ENCODE measurements around the gene MTPN. TPM values are rescaled to one million over a fixed set of nuclear protein-coding genes. Genes with fewer than 3 reads are reported as not detected.

The MTPN gene
- total RNA-seq, 1 experiment from 2014 or later: 166 TPM

- H3K4me3 ChIP-seq (ENCODE audit: low read depth, low read length, poor library complexity, severe bottlenecking): no peak overlapping the region
- H3K9me3 ChIP-seq (ENCODE audit: low read depth, low read length, poor library complexity, severe bottlenecking): no peaks in the 10 kb centered on the region
- H3K27me3 ChIP-seq (replicated peaks; ENCODE audit: insufficient read depth, low read depth, low read length, poor library complexity): no peaks in the 10 kb centered on the region
- intact Hi-C loops (cut with micrococcal nuclease; ENCODE audit: unreplicated experiment): no loop called here
- POLR2A ChIA-PET (ENCODE audit: low non-redundant PET): no interaction called here
- no TSS peak for BruUV-seq (replicated peaks)
- no peak for TF ChIP-seq EZH2 (IDR thresholded peaks at IDR 0.05; ENCODE audit: borderline replicate concordance, low read depth, low read length, poor library complexity, severe bottlenecking)
- TF ChIP-seq CTCF (conservative IDR thresholded peaks at IDR 0.05; ENCODE audit: low read depth, low read length): no peak
- DNase-seq (ENCODE audit: low spot score): no peak
- H3K27ac ChIP-seq (ENCODE audit: low read depth, low read length, poor library complexity, severe bottlenecking): no peak overlapping the region
- no peaks in the 10 kb centered on the region for H3K4me1 ChIP-seq (ENCODE audit: insufficient read depth, low read length, poor library complexity, severe bottlenecking)
- H3K36me3 ChIP-seq (ENCODE audit: insufficient read depth, low read length, poor library complexity, severe bottlenecking): no peaks in the 10 kb centered on the region
- CTCF ChIA-PET: no interaction called here
These were observed 71.3 kb downstream of the MTPN start for GRCh38 chr7:135905858-135906257.

GRCh38 chr7:135905355-135905754 is 71.8 kb downstream of the MTPN start:
- no peaks in the 10 kb centered on the region for H3K9me3 ChIP-seq (ENCODE audit: low read depth, low read length, poor library complexity, severe bottlenecking)
- intact Hi-C loops (cut with micrococcal nuclease; ENCODE audit: unreplicated experiment): no loop called here
- H3K4me1 ChIP-seq (ENCODE audit: insufficient read depth, low read length, poor library complexity, severe bottlenecking): no peaks in the 10 kb centered on the region
- CTCF ChIA-PET: no interaction called here
- no peak overlapping the region for H3K4me3 ChIP-seq (ENCODE audit: low read depth, low read length, poor library complexity, severe bottlenecking)
- no peak for TF ChIP-seq CTCF (conservative IDR thresholded peaks at IDR 0.05; ENCODE audit: low read depth, low read length)
- TF ChIP-seq EZH2 (IDR thresholded peaks at IDR 0.05; ENCODE audit: borderline replicate concordance, low read depth, low read length, poor library complexity, severe bottlenecking): no peak
- H3K27me3 ChIP-seq (replicated peaks; ENCODE audit: insufficient read depth, low read depth, low read length, poor library complexity): no peaks in the 10 kb centered on the region
- BruUV-seq (replicated peaks): no TSS peak
- POLR2A ChIA-PET (ENCODE audit: low non-redundant PET): no interaction called here
- DNase-seq (ENCODE audit: low spot score): no peak
- H3K27ac ChIP-seq (ENCODE audit: low read depth, low read length, poor library complexity, severe bottlenecking): no peak overlapping the region
- H3K36me3 ChIP-seq (ENCODE audit: insufficient read depth, low read length, poor library complexity, severe bottlenecking): no peaks in the 10 kb centered on the region

- H3K36me3 ChIP-seq (ENCODE audit: insufficient read depth, low read length, poor library complexity, severe bottlenecking): no peaks in the 10 kb centered on the region
- intact Hi-C loops (cut with micrococcal nuclease; ENCODE audit: unreplicated experiment): no loop called here
These were observed 72.9 kb downstream of the MTPN start for GRCh38 chr7:135904282-135904681.

More at GRCh38 chr7:135904282-135904681, 72.9 kb downstream of the MTPN start:
- H3K4me1 ChIP-seq (ENCODE audit: insufficient read depth, low read length, poor library complexity, severe bottlenecking): no peaks in the 10 kb centered on the region
- no peak for DNase-seq (ENCODE audit: low spot score)
- H3K27ac ChIP-seq (ENCODE audit: low read depth, low read length, poor library complexity, severe bottlenecking): no peak overlapping the region
- no peak overlapping the region for H3K4me3 ChIP-seq (ENCODE audit: low read depth, low read length, poor library complexity, severe bottlenecking)
- H3K27me3 ChIP-seq (replicated peaks; ENCODE audit: insufficient read depth, low read depth, low read length, poor library complexity): no peaks in the 10 kb centered on the region
- TF ChIP-seq CTCF (conservative IDR thresholded peaks at IDR 0.05; ENCODE audit: low read depth, low read length) (no peak), EZH2 (IDR thresholded peaks at IDR 0.05; ENCODE audit: borderline replicate concordance, low read depth, low read length, poor library complexity, severe bottlenecking) (no peak)
- CTCF ChIA-PET: no interaction called here
- BruUV-seq (replicated peaks): no TSS peak
- H3K9me3 ChIP-seq (ENCODE audit: low read depth, low read length, poor library complexity, severe bottlenecking): no peaks in the 10 kb centered on the region
- POLR2A ChIA-PET (ENCODE audit: low non-redundant PET): no interaction called here

Data from A673 (cell line).